Spinal cord (tissue), 10 donors: Measurements from ENCODE around the gene CACNA1B. TPM values are rescaled to one million over a fixed set of nuclear protein-coding genes. Genes with fewer than 3 reads are reported as not detected.
A peak's percentile ranks its signal among the peaks of the same experiment; 100 is the strongest.

Source experiments
- DNase-seq, 6 donors: peaks; one replicate each; pipeline versions ENCODE4 v3.0.0 to v3.0.0-alpha.2; 2013 to 2015; ENCODE audit warnings: low spot score in 6 of 6, low read depth in 4 of 6
- H3K27ac ChIP-seq: one replicate; pipeline ENCODE4 v1.5.1; 2013; ENCODE audit warnings: low read depth, low read length, control low read depth
- H3K27me3 ChIP-seq: one replicate; pipeline ENCODE4 v1.6.1; 2013; ENCODE audit warnings: low read length; ENCODE audit not compliant: control insufficient read depth, insufficient read depth
- H3K36me3 ChIP-seq: one replicate; pipeline ENCODE4 v1.6.1; 2013; ENCODE audit warnings: low read length; ENCODE audit not compliant: control insufficient read depth, insufficient read depth
- H3K4me1 ChIP-seq: one replicate; pipeline ENCODE4 v1.6.1; 2013; ENCODE audit warnings: low read length; ENCODE audit not compliant: control insufficient read depth, insufficient read depth
- H3K4me3 ChIP-seq: one replicate; pipeline ENCODE4 v1.5.1; 2013; ENCODE audit warnings: low read depth, low read length, control low read depth
- H3K9me3 ChIP-seq: one replicate; pipeline ENCODE4 v1.6.1; 2013; ENCODE audit warnings: low read length; ENCODE audit not compliant: control insufficient read depth, insufficient read depth
- WGBS: methylation state at CpG from one replicate; pipeline ENCODE4 v1.1.5; 2013; ENCODE audit warnings: missing lambda C conversion rate; ENCODE audit not compliant: insufficient coverage; 5-methylcytosine and 5-hydroxymethylcytosine counted together
- polyA plus RNA-seq, 2 donors: library from polyadenylated mRNA; unstranded; fragments of 120-200 nt; gene quantifications; one replicate each; pipeline ENCODE4 v1.2.1, GENCODE V29; 2013; ENCODE audit not compliant: insufficient read length in 2 of 2
- total RNA-seq, 2 donors: library from RNA; depleted of rRNA in 1 of 2; stranded (reverse); fragments of 120-200 nt in 1 of 2; fragments of >200 nt in 1 of 2; gene quantifications; one replicate each; pipeline versions ENCODE4 v1.2.3 to v1.2.4, GENCODE V29; 2013 to 2014
- donor health status: healthy.

CACNA1B gene
- total and polyA plus RNA-seq, 4 donors, result 6.2 to 24.6 (median 19.6) TPM

DNA sequence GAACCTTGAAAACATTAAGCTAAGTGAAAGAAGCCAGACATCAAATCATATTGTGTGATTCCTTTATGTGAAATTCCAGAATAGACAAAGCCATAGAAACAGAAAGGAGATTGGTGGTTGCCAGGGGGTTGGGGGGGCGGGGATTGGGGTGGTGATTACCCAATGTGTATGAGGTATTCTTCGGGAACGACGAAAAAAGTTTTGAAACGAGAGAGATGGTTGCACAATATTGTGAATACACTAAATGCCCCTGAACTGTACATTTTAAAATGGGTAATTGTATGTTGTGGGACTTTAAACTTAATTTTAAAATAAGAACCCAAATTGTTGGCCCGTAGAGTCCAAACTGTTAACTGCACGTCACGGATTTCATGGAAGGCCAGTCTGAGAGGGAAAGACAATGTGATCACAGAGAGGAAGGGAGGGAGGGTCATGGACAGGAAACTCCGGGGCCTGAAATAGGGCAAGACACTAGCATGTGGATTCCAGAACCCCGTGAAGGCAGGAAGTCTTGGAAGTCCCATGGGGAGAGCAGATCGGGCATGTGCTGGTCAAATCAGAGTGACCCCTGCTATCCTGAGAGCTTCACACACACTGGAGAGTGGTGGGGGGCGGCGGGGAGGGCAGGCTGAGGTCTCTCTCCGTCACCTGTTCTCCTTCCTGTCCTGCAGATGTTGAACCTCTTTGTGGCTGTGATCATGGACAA, 218.4 kb downstream of the CACNA1B start:
- Histone ChIP-seq H3K4me3 (no peak overlapping the region), H3K4me1 (no peaks in the 10 kb centered on the region), H3K36me3 (peaks cover 31% of the 10 kb centered on the region), H3K9me3 (no peaks in the 10 kb centered on the region), H3K27ac (no peak overlapping the region), H3K27me3 (no peaks in the 10 kb centered on the region)
- WGBS, result 89% methylated on average over 12 of the region's 14 CpGs
- DNase-seq, result no peak

GRCh38 chr9:138096519-138096845, 218.9 kb downstream of the CACNA1B start:
- no peak for DNase-seq
- no peaks in the 10 kb centered on the region for H3K4me1 ChIP-seq

DNA sequence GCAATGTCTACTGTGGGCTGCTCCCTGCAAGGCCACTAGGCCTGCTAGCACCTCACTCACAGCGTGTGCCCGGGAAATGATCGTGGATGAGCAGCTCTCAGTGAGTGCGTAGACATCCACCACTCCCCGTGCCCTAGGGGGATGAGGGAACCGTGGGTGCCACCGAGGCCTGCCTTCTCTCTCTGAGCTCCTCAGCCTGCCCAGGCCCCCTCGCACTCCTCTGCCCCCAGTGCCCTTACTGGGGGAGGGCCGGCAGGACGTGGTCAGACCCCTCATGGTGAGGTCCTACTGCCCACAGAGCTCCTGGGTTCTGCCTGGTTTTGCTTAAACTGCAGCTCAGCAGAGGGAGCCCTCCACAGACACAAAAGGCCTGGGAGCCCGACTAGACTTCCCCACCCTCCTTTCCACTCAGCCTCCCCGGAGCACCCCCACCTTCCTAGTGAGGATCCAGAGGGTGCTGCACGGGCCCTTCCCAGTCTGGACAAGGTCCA, 220.0 kb downstream of the CACNA1B start:
- Histone ChIP-seq H3K4me3 (no peak overlapping the region), H3K36me3 (peaks cover 47% of the 10 kb centered on the region), H3K27ac (no peak overlapping the region), H3K27me3 (no peaks in the 10 kb centered on the region), H3K9me3 (no peaks in the 10 kb centered on the region), H3K4me1 (no peaks in the 10 kb centered on the region)
- WGBS, result 77% methylated on average over 12 of the region's 13 CpGs
- DNase-seq, result no peak

More at GRCh38 chr9:138096519-138096845, 218.9 kb downstream of the CACNA1B start:
- H3K4me3 ChIP-seq, result no peak overlapping the region
- no peaks in the 10 kb centered on the region for H3K27me3 ChIP-seq
- no peak overlapping the region for H3K27ac ChIP-seq
- 97% methylated on average over 11 of the region's 13 CpGs for WGBS
- no peaks in the 10 kb centered on the region for H3K9me3 ChIP-seq
- H3K36me3 ChIP-seq, result peaks cover 36% of the 10 kb centered on the region

DNA sequence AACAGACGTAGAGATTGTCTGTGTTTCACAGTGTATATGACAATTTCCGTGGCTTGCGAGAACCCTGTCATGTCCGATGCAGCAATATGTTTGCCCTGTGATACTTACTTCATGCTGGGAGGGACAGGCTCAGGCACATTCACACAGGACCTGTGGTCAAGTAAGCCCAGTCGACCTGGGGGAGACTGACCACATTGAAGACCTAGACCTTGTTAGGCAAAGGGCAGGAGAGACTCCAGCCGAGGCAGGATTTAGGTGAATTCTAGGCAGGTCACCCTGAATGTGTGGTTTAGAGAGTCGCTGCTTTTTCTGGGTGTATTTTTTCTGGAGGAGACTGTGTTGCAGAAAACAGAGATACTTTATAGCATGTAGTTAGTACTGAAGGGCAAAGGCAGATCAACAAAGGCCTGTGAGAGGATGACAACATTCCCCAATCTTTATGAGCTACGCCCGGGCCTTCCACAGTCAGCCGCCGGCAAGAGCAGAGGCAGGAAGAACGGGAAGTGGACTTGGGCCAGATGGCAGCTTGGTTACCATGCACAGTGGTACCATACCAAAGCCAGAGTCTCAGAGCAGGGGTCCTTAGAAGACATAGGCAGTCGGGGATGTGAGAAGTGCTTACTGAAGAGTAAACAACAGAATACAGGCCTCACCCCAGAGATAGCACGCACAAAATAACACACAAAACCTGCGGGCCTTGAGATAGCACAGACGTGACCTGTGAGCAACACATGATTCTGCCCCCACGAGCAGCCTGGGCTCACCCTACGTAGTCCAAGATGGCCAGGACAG, 220.7 kb downstream of the CACNA1B start:
- Histone ChIP-seq H3K4me3 (no peak overlapping the region), H3K27me3 (no peaks in the 10 kb centered on the region), H3K27ac (no peak overlapping the region), H3K9me3 (no peaks in the 10 kb centered on the region), H3K4me1 (no peaks in the 10 kb centered on the region), H3K36me3 (peaks cover 54% of the 10 kb centered on the region)
- WGBS, result 84% methylated on average over 18 of the region's 18 CpGs
- no peak for DNase-seq

DNA sequence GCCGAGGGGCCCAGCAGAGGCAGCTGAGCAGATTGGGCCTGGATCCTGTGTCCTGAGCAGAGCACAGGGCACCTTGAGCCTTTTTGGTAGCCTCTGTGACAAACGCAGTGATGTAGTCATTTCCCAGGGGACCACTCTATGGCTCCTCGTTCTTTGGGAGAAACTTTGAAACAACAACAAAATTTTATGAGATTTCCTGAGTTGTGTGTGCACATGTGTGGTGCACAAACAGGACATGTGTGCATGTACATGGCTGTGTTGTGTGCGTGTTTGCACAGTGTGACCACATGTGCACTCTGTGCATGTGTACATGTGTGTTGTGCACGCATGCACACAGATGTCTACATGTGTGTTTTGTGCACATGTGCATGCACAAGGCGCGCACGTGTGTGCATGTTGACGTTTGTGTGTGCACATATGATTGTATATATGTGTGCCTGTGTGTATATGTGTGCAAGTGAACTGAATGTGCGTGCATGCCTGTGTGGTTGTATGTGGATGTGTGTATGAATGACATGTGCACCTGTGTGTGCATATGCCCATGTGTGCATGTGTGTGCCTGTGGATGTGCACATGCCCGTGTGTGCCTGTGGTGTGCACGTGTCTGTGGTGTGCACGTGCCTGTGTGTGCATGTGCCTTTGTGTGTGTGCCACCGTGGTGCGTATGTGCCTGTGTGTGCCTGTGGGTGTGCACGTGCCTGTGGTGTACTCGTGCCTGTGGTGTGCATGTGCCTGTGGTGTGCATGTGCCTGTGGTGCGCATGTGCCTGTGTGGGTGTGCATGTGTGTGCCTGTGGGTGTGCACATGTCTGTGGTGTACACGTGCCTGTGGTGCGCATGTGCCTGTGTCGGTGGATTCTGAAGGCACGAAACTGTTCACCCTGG, 221.6 kb downstream of the CACNA1B start:
- Histone ChIP-seq H3K4me3 (no peak overlapping the region), H3K27me3 (no peaks in the 10 kb centered on the region), H3K4me1 (no peaks in the 10 kb centered on the region), H3K36me3 (peaks cover 63% of the 10 kb centered on the region), H3K9me3 (no peaks in the 10 kb centered on the region), H3K27ac (no peak overlapping the region)
- WGBS, result 95% methylated on average over 20 of the region's 22 CpGs
- DNase-seq, result no peak

- peak in 2 of 6 donors; percentile 3 to 10 for DNase-seq
- Histone ChIP-seq H3K9me3 (no peaks in the 10 kb centered on the region), H3K4me1 (no peaks in the 10 kb centered on the region), H3K36me3 (peaks cover 71% of the 10 kb centered on the region), H3K27me3 (no peaks in the 10 kb centered on the region), H3K4me3 (no peak overlapping the region), H3K27ac (no peak overlapping the region)
- 79% methylated on average over 7 of the region's 8 CpGs for WGBS
These were observed 222.4 kb downstream of the CACNA1B start for GRCh38 chr9:138099803-138100598.

- no peaks in the 10 kb centered on the region for H3K9me3 ChIP-seq
- H3K4me3 ChIP-seq, result no peak overlapping the region
- no peaks in the 10 kb centered on the region for H3K27me3 ChIP-seq
- WGBS, result 87% methylated on average over 22 of the region's 30 CpGs
- no peak overlapping the region for H3K27ac ChIP-seq
- H3K4me1 ChIP-seq, result no peaks in the 10 kb centered on the region
- no peak for DNase-seq
- H3K36me3 ChIP-seq, result peaks cover 79% of the 10 kb centered on the region
These were observed 223.2 kb downstream of the CACNA1B start for GRCh38 chr9:138100711-138101350.

DNA sequence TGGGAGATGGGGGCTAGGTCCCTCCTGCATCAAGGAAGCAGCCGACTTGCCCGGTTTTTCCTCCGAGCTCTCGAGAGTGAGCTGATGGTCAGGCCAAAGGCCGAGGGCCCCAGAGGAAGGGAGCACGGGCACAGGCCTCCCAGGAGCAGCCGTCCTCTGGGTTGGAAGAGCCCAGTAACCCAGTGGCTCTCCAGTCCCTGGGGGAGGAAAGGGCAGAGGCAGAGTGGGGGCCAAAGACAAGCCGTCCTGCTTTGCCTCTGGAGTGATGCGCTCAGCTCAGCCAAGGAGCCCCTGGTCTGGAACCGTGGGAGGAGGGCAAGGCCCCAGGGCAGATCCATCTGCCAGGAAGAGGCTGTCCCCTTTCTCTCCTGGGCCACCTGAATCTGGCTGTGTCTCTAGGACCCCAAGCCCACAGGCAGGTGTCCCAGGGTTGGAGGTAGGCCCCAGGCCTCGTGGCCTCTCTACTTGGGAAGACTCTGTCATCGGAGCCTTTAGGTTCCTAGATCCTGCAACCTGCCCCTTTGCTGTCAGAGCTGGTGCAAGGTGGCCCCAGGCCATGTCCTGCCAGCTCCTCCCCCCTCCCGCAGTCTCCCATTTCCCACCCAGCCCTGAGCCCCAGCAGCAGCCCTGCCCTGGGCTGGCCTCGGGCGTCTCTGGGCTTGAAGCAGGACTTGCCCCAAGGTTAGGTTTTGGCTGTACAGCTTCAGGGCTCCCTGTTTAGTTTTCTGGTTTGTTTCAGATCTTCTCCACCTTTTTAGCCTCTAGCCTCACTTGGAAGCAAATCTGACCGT, 224.1 kb downstream of the CACNA1B start:
- H3K4me1 ChIP-seq, result no peaks in the 10 kb centered on the region
- H3K36me3 ChIP-seq, result peaks cover 76% of the 10 kb centered on the region
- H3K27me3 ChIP-seq, result no peaks in the 10 kb centered on the region
- 86% methylated on average over 12 of the region's 16 CpGs for WGBS
- DNase-seq, result no peak
- H3K4me3 ChIP-seq, result no peak overlapping the region
- H3K9me3 ChIP-seq, result no peaks in the 10 kb centered on the region
- no peak overlapping the region for H3K27ac ChIP-seq
